IMR-90 (cell line): ENCODE data around the gene ZFHX3. TPM values are rescaled to one million over a fixed set of nuclear protein-coding genes. Genes with fewer than 3 reads are reported as not detected.

Experiments
- ATAC-seq: fragments of 200-7000 bp; cut with Tn5 transposase; 2 replicates; pipeline ENCODE4 v1.9.1; 2020; ENCODE audit warnings: low read depth, mild to moderate bottlenecking, moderate library complexity
- BruUV-seq: library from RNA; stranded (reverse); fragments of 400-500 nt; replicated peaks from 2 replicates; lab custom pipeline; 2021; lab: Mats Ljungman, UMichigan
- CTCF ChIA-PET: fragments of 300-600 bp; formaldehyde crosslinking; extraction: SDS; loops from one replicate; lab custom pipeline; 2021; ENCODE audit warnings: antibody characterized with exemption; lab: Yijun Ruan, JAX
- POLR2A ChIA-PET: fragments of 300-600 bp; sonication (Branson Sonifier 250); formaldehyde crosslinking; loops from one replicate; lab custom pipeline; 2022; ENCODE audit warnings: antibody characterized with exemption; ENCODE audit not compliant: unreplicated experiment; lab: Charles Lee
- DNase-seq: peaks from one replicate; pipeline ENCODE4 v3.0.0; 2013
- H2AFZ ChIP-seq: replicated peaks from 2 replicates; pipeline ENCODE3; 2013; ENCODE audit warnings: low read length, mild to moderate bottlenecking; ENCODE audit not compliant: poor library complexity
- H2AK5ac ChIP-seq: 2 replicates; pipeline ENCODE4 v1.6.1; 2013; ENCODE audit warnings: low read depth, low read length, inconsistent platforms
- H2AK9ac ChIP-seq: replicated peaks from 2 replicates; pipeline ENCODE3; 2013; ENCODE audit warnings: mild to moderate bottlenecking, low read depth, low read length, moderate library complexity; ENCODE audit not compliant: poor library complexity
- H2BK120ac ChIP-seq: 2 replicates; pipeline ENCODE4 v1.6.1; 2013; ENCODE audit warnings: low read depth, low read length, inconsistent platforms
- H2BK15ac ChIP-seq: 3 replicates; pipeline ENCODE4 v1.6.1; 2013; ENCODE audit warnings: low read depth, low read length, inconsistent platforms
- H2BK20ac ChIP-seq: 2 replicates; pipeline ENCODE4 v1.6.1; 2013; ENCODE audit warnings: low read depth, mild to moderate bottlenecking, inconsistent platforms, low read length, moderate library complexity
- H2BK5ac ChIP-seq: 2 replicates; pipeline ENCODE4 v1.6.1; 2013; ENCODE audit warnings: mild to moderate bottlenecking, low read depth, low read length, inconsistent platforms; ENCODE audit not compliant: poor library complexity, severe bottlenecking
- H3K14ac ChIP-seq: replicated peaks from 2 replicates; pipeline ENCODE4 v1.6.1; 2013; ENCODE audit warnings: low read depth, low read length, inconsistent platforms
- H3K18ac ChIP-seq: 2 replicates; pipeline ENCODE4 v1.6.1; 2013; ENCODE audit warnings: low read depth, low read length, control low read depth
- H3K23ac ChIP-seq: 2 replicates; pipeline ENCODE4 v1.6.1; 2013; ENCODE audit warnings: low read depth, low read length, inconsistent platforms
- H3K27ac ChIP-seq: 2 replicates; pipeline ENCODE4 v1.5.1; 2013; ENCODE audit warnings: mild to moderate bottlenecking, control low read depth, low read length; ENCODE audit not compliant: insufficient read depth
- H3K27me3 ChIP-seq: 2 replicates; pipeline ENCODE4 v1.6.1; 2013; ENCODE audit warnings: low read length; ENCODE audit not compliant: control insufficient read depth, insufficient read depth
- H3K36me3 ChIP-seq: 2 replicates; pipeline ENCODE4 v1.6.1; 2013; ENCODE audit warnings: low read length, mixed read lengths; ENCODE audit not compliant: control insufficient read depth, insufficient read depth
- H3K4ac ChIP-seq: 2 replicates; pipeline ENCODE4 v1.6.1; 2013; ENCODE audit warnings: low read depth, low read length, inconsistent platforms
- H3K4me1 ChIP-seq: 2 replicates; pipeline ENCODE4 v1.6.1; 2013; ENCODE audit warnings: low read length, mixed read lengths; ENCODE audit not compliant: control insufficient read depth, insufficient read depth
- H3K4me2 ChIP-seq: 2 replicates; pipeline ENCODE4 v1.6.1; 2013; ENCODE audit warnings: low read depth, mild to moderate bottlenecking, control low read depth, low read length, moderate library complexity
- H3K4me3 ChIP-seq: 2 replicates; pipeline ENCODE4 v1.5.1; 2013; ENCODE audit warnings: low read depth, mild to moderate bottlenecking, control low read depth, low read length, moderate library complexity; ENCODE audit not compliant: insufficient read depth
- H3K56ac ChIP-seq: 2 replicates; pipeline ENCODE4 v1.6.1; 2013; ENCODE audit warnings: low read length, inconsistent platforms; ENCODE audit not compliant: insufficient read depth; ENCODE audit errors: extremely low read depth
- H3K79me1 ChIP-seq, 2 experiments: 2 replicates each; pipeline ENCODE4 v1.6.1; 2013; ENCODE audit warnings: low read length in 2 of 2, inconsistent platforms in 1 of 2, low read depth in 1 of 2
- H3K9ac ChIP-seq: 2 replicates; pipeline ENCODE4 v1.6.1; 2013; ENCODE audit warnings: low read depth, low read length, control low read depth
- H3K9me1 ChIP-seq: 2 replicates; pipeline ENCODE4 v1.6.1; 2013; ENCODE audit warnings: low read length, inconsistent platforms; ENCODE audit not compliant: insufficient read depth
- H3K9me3 ChIP-seq: 2 replicates; pipeline ENCODE4 v1.6.1; 2013; ENCODE audit warnings: low read length; ENCODE audit not compliant: control insufficient read depth, insufficient read depth
- H4K20me1 ChIP-seq: 2 replicates; pipeline ENCODE4 v1.6.1; 2013; ENCODE audit warnings: low read length, inconsistent platforms; ENCODE audit not compliant: insufficient read depth
- H4K5ac ChIP-seq: 2 replicates; pipeline ENCODE4 v1.6.1; 2013; ENCODE audit warnings: mild to moderate bottlenecking, low read depth, low read length, control low read depth
- H4K8ac ChIP-seq, 2 experiments: 2 replicates each; pipeline ENCODE4 v1.6.1; 2013; ENCODE audit warnings: low read depth in 2 of 2, low read length in 2 of 2, control low read depth in 1 of 2, inconsistent platforms in 1 of 2
- H4K91ac ChIP-seq: 2 replicates; pipeline ENCODE4 v1.6.1; 2013; ENCODE audit warnings: low read depth, low read length, inconsistent platforms; ENCODE audit not compliant: insufficient read depth
- BHLHE40 ChIP-seq: fragments of 150-350 bp; IDR thresholded peaks from 2 replicates; pipeline ENCODE4 v1.6.1; 2016; ENCODE audit warnings: mild to moderate bottlenecking, low read depth, low read length
- CHD1 ChIP-seq: IDR thresholded peaks from 2 replicates; pipeline ENCODE4 v1.6.1; 2012; ENCODE audit warnings: low read depth, low read length, improper control_type of control experiment
- ELK1 ChIP-seq: fragments of 150-350 bp; IDR thresholded peaks from 2 replicates; pipeline ENCODE4 v1.6.1; 2016; ENCODE audit warnings: low read depth, mild to moderate bottlenecking, low read length, moderate library complexity, borderline replicate concordance
- MXI1 ChIP-seq: IDR thresholded peaks from 2 replicates; pipeline ENCODE4 v1.6.1; 2012; ENCODE audit warnings: low read depth, mild to moderate bottlenecking, low read length, moderate library complexity, borderline replicate concordance
- NFE2L2 ChIP-seq: fragments of 150-350 bp; IDR thresholded peaks from 2 replicates; pipeline ENCODE4 v1.6.1; 2016; ENCODE audit warnings: low read depth, mild to moderate bottlenecking, low read length
- RFX5 ChIP-seq: IDR thresholded peaks from 2 replicates; pipeline ENCODE4 v1.8.0; 2012; ENCODE audit warnings: low read depth, mild to moderate bottlenecking, low read length, moderate library complexity
- WGBS, 2 experiments: methylation state at CpG; one replicate each; pipeline versions ENCODE4 v1.1.5 to v1.1.7; 2013; ENCODE audit warnings: missing lambda C conversion rate in 2 of 2; ENCODE audit not compliant: insufficient read length in 1 of 2; ENCODE audit errors: extremely low coverage in 2 of 2; 5-methylcytosine and 5-hydroxymethylcytosine counted together
- dilution Hi-C: fragments of 300-500 bp; cut with HindIII; formaldehyde crosslinking; loops from one replicate; pipeline ENCODE4 v1.14.3; 2018; ENCODE audit warnings: low sequenced_read_pairs; ENCODE audit not compliant: unreplicated experiment
- in situ Hi-C: fragments of 300-500 bp; cut with MboI; formaldehyde crosslinking; loops from 3 replicates; pipeline ENCODE4 v1.14.3; 2019; ENCODE audit warnings: low sequenced_read_pairs, inconsistent platforms, mixed read lengths
- intact Hi-C: fragments of 100-400 bp; cut with micrococcal nuclease; formaldehyde crosslinking; loops from 2 replicates; pipeline ENCODE4 v1.10.0; 2022
- polyA plus RNA-seq, 3 experiments: library from polyadenylated mRNA; depleted of rRNA; stranded (reverse); fragments of >200 nt; gene quantifications; 2 replicates each; pipeline ENCODE4 v1.2.3, GENCODE V29; 2012; ENCODE audit warnings: low replicate concordance in 1 of 3
- total RNA-seq: library from RNA; depleted of rRNA; stranded (reverse); fragments of >200 nt; gene quantifications from 2 replicates; pipeline ENCODE4 v1.2.3, GENCODE V29; 2012

The ZFHX3 gene
- total and polyA plus RNA-seq, 2 of the 4 experiments (the other 2 are of a cell fraction): 1.4 to 1.7 TPM

- intact Hi-C loops: loop anchor here (5.0 to 10.0 kb wide), 3 partner anchors 96 to 272 kb away; no protein-coding TSS in a partner anchor
- Histone ChIP-seq H4K5ac (no peak overlapping the region), H3K79me1 (peaks cover 34 to 60% of the 10 kb centered on the region in 2 experiments), H2AFZ (no peak overlapping the region), H3K9ac (no peak overlapping the region), H3K14ac (no peak overlapping the region), H3K9me3 (no peaks in the 10 kb centered on the region), H4K8ac (no peak overlapping the region), H3K4ac (no peak overlapping the region), H2AK9ac (no peak overlapping the region), H3K23ac (no peak overlapping the region), H3K4me3 (no peak overlapping the region), H3K27me3 (no peaks in the 10 kb centered on the region), H3K4me2 (no peak overlapping the region), H3K18ac (no peak overlapping the region), H2AK5ac (no peak overlapping the region), H3K4me1 (peaks cover 11% of the 10 kb centered on the region; the same call in 1 of the 2 replicates), H4K91ac (no peak overlapping the region), H3K56ac (no peak overlapping the region), H2BK20ac (no peak overlapping the region), H2BK15ac (no peak overlapping the region), H3K9me1 (peaks cover 7% of the 10 kb centered on the region), H2BK5ac (no peak overlapping the region), H3K27ac (no peak overlapping the region), H3K36me3 (peaks cover 1% of the 10 kb centered on the region; the same call in 1 of the 2 replicates), H2BK120ac (no peak overlapping the region), H4K20me1 (peaks cover 70% of the 10 kb centered on the region)
- in situ Hi-C loops: loop anchor here (10.0 kb wide), 1 partner anchor 268 kb away; no protein-coding TSS in a partner anchor
- no peak for DNase-seq
- dilution Hi-C loops: loop anchor here (25.0 kb wide), 1 partner anchor 104 kb away; the partner anchor contains the start of gene ZFHX3
- CTCF ChIA-PET: interaction anchor here (0.6 to 1.1 kb wide), 4 partner anchors 22 to 319 kb away, joined by 3 to 5 read pairs (median 4); no protein-coding TSS in a partner anchor
- no peak for TF ChIP-seq RFX5
- TF ChIP-seq ELK1: no peak
- no peak for TF ChIP-seq MXI1
- no peak for TF ChIP-seq NFE2L2
- TF ChIP-seq BHLHE40: no peak
- TF ChIP-seq CHD1: no peak
- no TSS peak for BruUV-seq
- 100% methylated on average over 3 of the region's 11 CpGs; no CpG with 5 or more reads in 1 of the 2 experiments for WGBS, 2 experiments
- POLR2A ChIA-PET: no interaction called here
- no peak for ATAC-seq
Observed at GRCh38 chr16:72932677-72933335, 115.1 kb downstream of the ZFHX3 start.
